CD4-positive, alpha-beta T cell treated with Interferon alpha-2 for 1 hour (primary cell): Measurements from ENCODE around the gene AUTS2.

Source experiments
- DNase-seq, 2 donors: peaks; one replicate each; pipeline ENCODE4 v3.0.0-alpha.2; 2020 to 2022

Gene AUTS2

GRCh38 chr7:69625798-69626197 is 27.5 kb downstream of the AUTS2 start:
- DNase-seq, result no peak

- DNase-seq, result no peak
Observed at GRCh38 chr7:69630292-69630691, 32.0 kb downstream of the AUTS2 start.

- no peak for DNase-seq
Observed at GRCh38 chr7:69631131-69631530, 32.9 kb downstream of the AUTS2 start.

GRCh38 chr7:69632280-69632679 is 34.0 kb downstream of the AUTS2 start:
- DNase-seq, result no peak

GRCh38 chr7:69633122-69633831 is 35.0 kb downstream of the AUTS2 start:
- no peak for DNase-seq

GRCh38 chr7:69635555-69636185 is 37.4 kb downstream of the AUTS2 start:
- no peak for DNase-seq

GRCh38 chr7:69638674-69639073 is 40.4 kb downstream of the AUTS2 start:
- no peak for DNase-seq

- no peak for DNase-seq
Observed at GRCh38 chr7:69640216-69640615, 41.9 kb downstream of the AUTS2 start.

- DNase-seq, result no peak
Observed at GRCh38 chr7:69640925-69641594, 42.8 kb downstream of the AUTS2 start.

- no peak for DNase-seq
Observed at GRCh38 chr7:69643265-69643664, 45.0 kb downstream of the AUTS2 start.

GRCh38 chr7:69643708-69644445 is 45.6 kb downstream of the AUTS2 start:
- no peak for DNase-seq

- DNase-seq, result no peak
Observed at GRCh38 chr7:69645683-69646082, 47.4 kb downstream of the AUTS2 start.

- peak in 1 of 2 donors; percentile 3 for DNase-seq
Observed at GRCh38 chr7:69651101-69651590, 52.9 kb downstream of the AUTS2 start.

- no peak for DNase-seq
Observed at GRCh38 chr7:69652947-69653701, 54.8 kb downstream of the AUTS2 start.

- no peak for DNase-seq
Observed at GRCh38 chr7:69653806-69654205, 55.5 kb downstream of the AUTS2 start.

GRCh38 chr7:69654381-69654780 is 56.1 kb downstream of the AUTS2 start:
- DNase-seq, result no peak

GRCh38 chr7:69654849-69655707 is 56.8 kb downstream of the AUTS2 start:
- no peak for DNase-seq

GRCh38 chr7:69656077-69656476 is 57.8 kb downstream of the AUTS2 start:
- DNase-seq, result no peak

- no peak for DNase-seq
Observed at GRCh38 chr7:69656890-69657289, 58.6 kb downstream of the AUTS2 start.

GRCh38 chr7:69657331-69657730 is 59.1 kb downstream of the AUTS2 start:
- DNase-seq, result no peak

- no peak for DNase-seq
Observed at GRCh38 chr7:69657985-69658384, 59.7 kb downstream of the AUTS2 start.

- DNase-seq, result no peak
Observed at GRCh38 chr7:69659983-69660382, 61.7 kb downstream of the AUTS2 start.
